GM19035 (cell line): Measurements from ENCODE around the gene ZNF107.
"Not testable (repeated sequence)": the region's sequence is repeated elsewhere in the genome, so short reads cannot be mapped to it uniquely, and the experiment has no call there.

Experiments
- ATAC-seq: cut with Tn5 transposase; IDR thresholded peaks from one replicate; pipeline ENCODE4 v1.9.1; 2021; ENCODE audit not compliant: unreplicated experiment

ZNF107 gene

GRCh38 chr7:64642875-64643274 is 23.1 kb upstream of the ZNF107 start:
- ATAC-seq: no peak

GRCh38 chr7:64643566-64643965 is 22.4 kb upstream of the ZNF107 start:
- ATAC-seq: no peak

- no peak for ATAC-seq
Measured at GRCh38 chr7:64651203-64651602, 14.7 kb upstream of the ZNF107 start.

DNA sequence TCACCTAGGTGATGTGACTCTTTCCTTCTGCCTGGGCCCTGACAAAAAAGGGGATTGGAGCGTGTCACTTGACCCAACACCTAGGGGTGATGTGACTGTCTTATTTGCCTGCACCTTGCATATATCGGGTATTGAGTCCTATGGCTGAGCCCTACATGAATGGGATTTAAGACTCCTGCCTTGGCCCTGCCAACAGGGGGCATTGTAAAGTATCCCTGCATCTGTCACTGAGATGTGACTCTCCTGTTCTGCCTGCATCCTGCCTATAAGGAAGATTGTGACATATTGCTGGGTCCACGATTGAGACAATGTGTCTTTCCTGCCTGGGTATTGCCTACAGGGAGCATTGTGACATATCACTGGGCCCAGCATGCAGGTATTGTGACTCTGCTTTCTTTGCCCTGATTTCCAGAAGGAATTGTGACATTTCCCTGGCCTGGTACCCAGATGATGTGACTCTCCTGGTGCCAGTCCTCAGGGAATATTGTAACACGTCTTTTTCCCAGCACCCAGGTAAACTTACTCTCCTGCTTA is 14.2 kb upstream of the ZNF107 start:
- no peak for ATAC-seq

DNA sequence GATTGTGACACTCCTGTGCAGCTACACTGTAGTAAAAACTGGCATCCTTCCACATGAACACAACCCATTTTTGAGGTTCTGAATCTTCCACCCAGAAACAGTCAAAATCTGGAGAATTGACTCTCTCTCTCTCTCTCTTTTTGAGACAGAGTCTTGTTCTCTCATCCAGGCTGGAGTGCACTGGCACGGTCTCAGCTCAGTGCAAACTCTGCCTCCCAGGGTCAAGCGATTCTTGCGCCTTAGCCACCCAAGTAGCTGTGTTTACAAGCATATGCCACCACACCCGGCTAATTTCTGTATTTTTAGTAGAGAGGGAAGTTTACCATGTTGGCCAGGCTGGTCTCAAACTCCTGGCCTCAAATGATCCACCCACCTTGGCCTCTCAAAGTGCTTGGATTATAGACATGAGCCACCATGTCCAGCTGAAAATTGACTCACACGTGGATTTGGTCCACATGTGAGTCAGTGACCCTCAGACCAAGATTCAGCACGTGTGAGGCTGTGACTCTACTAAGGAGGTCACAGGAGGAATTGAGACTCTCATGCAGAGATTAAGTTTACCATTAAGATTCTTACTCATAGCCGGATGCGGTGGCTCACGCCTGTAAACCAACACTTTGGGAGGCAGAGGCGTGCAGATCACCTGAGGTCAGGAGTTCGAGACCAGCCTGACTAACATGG is 12.1 kb upstream of the ZNF107 start:
- no peak for ATAC-seq

DNA sequence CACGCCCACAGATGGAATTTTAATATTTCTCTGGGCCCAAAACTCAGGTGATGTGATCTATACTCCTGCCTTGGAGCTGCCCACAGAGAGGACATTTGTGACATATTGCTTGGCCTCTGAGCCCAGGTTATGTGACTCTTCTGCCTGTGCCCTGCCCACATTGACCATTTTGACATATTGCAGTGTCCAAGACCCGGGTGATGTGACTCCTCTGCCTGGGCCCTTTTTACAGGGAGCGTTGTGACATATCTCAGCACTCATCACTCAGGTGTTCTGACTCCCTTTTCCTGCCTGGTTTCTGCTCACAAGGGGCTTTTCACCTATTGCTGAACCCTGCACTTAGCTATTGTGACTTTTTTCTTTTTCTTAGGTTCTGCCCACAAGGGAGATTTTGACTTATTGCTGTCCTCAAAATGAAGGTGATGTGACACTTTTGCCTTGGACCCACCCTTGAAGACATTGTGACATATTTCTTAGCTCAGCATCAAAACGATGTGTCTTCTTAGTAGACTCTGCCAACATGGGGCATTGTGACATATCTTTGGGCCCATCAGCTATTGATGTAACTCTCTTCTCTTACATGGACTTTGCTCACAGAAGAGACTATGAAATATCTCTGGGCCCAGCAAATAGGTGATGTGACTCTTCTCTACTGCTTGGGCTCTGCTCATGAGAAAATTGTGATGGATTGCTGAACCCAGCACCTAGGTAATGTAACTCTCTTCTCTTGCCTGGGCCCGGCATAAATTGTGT is 11.0 kb upstream of the ZNF107 start:
- no peak for ATAC-seq

GRCh38 chr7:64655811-64656210 is 10.1 kb upstream of the ZNF107 start:
- no peak for ATAC-seq

DNA sequence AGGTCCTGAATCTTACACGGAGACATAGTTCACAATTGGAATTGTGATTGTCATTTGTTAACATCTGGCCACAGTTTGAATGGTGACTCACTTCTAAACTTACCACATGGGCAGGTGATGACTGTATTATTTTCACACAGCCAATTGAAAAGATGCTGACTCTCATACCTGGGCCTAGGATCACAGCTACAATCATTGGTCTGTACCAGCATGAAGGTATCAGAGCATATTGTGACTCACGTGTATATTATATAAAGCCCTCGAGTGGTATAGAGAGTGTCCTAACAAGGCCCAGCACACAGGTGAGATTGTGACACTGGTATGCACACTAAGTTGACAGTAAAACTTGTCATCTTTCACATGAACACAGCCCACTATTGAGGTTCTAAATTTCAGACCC is 9.4 kb upstream of the ZNF107 start:
- no peak for ATAC-seq

DNA sequence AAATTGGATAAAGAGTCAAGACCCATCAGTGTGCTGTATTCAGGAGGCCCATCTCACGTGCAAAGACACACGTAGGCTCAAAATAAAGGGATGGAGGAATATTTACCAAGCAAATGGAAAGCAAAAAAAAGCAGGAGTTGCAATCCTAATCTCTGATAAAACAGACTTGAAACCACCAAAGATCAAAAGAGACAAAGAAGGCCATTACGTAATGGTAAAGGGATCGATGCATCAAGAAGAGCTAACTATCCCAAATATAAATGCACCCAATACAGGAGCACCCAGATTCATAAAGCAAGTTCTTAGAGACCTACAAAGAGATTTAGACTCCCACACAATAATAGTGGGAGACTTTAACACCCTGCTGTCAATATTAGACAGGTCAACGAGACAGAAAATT is 3.8 kb upstream of the ZNF107 start:
- not testable (repeated sequence) for ATAC-seq

DNA sequence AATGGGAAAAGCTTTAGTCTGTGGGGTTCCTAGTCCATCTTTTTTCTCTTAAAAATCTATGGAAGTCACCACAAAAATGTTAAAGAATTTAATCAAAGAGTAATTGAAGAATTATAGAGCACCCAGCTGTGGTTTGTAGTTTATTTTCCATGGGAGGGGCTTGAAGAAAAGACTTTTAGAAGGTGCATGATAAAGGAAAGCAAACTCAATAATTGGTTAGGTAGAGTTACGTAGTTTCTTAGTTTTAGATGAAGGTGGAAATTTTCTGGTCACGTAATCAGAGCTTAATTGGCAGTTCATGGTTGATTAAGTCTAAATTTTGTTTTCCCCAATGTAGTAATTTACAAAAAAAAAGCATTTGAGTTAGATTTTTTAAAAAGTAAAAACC is 724 bp downstream of the ZNF107 start:
- ATAC-seq: no peak

GRCh38 chr7:64667311-64667710 is 1.4 kb downstream of the ZNF107 start:
- no peak for ATAC-seq

DNA sequence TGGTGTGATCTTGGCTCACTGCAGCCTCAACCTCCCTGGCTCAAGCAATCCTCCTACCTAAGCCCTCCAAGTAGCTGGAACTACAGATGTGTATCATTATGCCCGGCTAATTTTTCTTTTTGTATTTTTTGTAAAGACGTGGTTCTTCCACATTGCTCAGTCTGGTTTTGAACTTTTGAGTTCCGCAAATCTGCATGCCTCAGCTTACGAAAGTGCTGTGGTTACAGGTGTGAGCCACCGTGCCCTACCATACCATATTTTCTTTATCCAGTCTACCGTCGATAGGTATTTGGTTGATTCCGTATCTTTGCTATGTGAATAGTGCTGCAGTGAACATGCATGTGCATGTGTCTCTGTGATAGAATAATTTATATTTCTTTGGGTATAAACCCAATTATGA is 6.5 kb downstream of the ZNF107 start:
- ATAC-seq: no peak

DNA sequence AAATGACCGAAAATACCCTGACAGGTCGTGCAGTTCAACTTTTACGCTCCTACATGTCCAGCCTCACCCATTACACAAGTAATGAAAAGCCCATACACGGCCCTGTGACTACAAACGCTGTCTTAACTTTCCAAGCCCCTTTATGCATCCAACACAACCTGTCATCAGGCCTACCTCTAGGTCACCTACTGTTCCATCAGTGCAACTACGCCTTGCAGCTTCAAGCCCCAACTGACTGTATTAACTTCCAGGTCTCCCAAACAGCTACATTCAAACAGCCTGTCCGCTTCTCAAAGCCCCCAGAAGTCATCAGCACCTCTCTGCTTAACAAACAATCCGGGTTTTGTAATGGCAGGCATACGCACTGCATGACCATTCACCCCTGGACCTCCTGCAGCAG is 19.2 kb downstream of the ZNF107 start:
- ATAC-seq: no peak

DNA sequence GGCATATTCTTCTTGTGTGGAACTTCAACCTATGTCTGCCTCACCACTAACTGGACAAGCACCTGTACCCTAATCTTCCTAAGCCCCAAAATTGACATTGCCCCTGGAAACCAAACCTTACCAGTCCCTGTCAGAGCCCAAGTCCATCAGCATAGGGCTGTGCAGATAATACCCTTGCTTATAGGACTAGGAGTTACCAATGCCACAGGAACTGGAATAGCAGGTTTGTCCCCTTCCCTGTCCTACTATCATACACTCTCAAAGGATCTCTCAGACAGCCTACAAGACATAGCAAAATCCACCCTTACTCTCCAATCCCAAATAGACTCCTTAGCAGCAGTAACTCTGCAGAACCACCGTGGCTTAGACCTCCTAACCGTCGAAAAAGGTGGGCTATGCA is 19.8 kb downstream of the ZNF107 start:
- ATAC-seq: no peak

DNA sequence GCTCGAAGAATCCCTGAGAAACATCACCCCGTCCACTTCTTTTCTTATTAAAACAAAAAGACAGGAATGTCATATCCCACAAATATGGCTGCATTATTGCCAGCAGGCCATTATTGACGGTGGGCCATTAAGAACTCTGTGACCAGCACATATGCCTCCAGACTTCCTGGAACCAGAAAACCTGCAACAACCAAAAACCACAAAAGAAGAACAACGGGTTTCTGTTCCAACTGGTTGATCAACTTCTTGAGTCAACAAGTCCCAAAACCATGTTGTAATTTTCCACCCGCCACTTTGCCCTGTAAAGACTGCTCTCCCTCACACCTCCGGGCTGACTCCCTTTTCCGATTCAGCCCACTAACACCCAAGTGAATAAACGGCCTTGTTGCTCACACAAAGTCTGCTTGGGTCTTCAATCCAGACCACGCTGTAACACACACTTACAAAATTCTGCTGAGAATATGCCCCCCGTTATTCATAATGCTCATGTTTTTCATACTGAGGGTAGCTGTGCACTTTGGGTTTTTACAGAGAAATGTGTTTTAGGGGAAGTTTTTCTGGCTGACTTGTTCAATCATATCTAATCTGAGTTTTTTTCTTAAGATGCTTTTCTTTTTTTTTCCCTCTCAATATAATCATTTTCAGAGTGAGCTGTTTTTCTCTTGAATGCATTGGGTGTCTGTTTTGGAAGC is 20.7 kb downstream of the ZNF107 start:
- no peak for ATAC-seq

- ATAC-seq: no peak
Measured at GRCh38 chr7:64687249-64687648, 21.3 kb downstream of the ZNF107 start.

GRCh38 chr7:64688988-64689387 is 23.1 kb downstream of the ZNF107 start:
- ATAC-seq: no peak

GRCh38 chr7:64691831-64692230 is 25.9 kb downstream of the ZNF107 start:
- no peak for ATAC-seq

- not testable (repeated sequence) for ATAC-seq
Measured at GRCh38 chr7:64697863-64698262, 31.9 kb downstream of the ZNF107 start.

DNA sequence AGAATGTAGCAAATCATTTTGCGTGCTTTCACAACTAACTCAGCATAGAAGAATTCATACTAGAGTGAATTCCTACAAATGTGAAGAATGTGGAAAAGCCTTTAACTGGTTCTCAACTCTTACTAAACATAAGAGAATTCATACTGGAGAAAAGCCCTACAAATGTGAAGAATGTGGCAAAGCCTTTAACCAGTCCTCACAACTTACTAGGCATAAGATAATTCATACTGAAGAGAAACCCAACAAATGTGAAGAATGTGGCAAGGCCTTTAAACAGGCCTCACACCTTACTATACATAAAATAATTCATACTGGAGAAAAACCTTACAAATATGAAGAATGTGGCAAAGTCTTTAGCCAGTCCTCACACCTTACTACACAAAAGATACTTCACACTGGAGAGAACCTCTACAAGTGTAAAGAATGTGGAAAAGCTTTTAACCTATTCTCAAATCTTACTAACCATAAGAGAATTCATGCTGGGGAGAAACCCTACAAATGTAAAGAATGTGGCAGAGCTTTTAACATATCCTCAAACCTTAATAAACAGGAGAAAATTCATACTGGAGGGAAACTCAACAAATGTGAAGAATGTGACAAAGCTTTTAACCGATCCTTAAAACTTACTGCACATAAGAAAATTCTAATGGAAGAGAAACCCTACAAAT is 40.8 kb downstream of the ZNF107 start:
- no peak for ATAC-seq

GRCh38 chr7:64717896-64718295 is 52.0 kb downstream of the ZNF107 start:
- not testable (repeated sequence) for ATAC-seq
